SK-N-SH (cell line): Measurements from ENCODE around the gene DERL3. TPM values are rescaled to one million over a fixed set of nuclear protein-coding genes. Genes with fewer than 3 reads are reported as not detected.

Source experiments
- polyA plus RNA-seq, 3 experiments: library from polyadenylated mRNA; depleted of rRNA; stranded (reverse); fragments of >200 nt; gene quantifications; 2 replicates each; pipeline ENCODE4 v1.2.3, GENCODE V29; 2012
- small RNA-seq, 7 experiments: library from RNA; depleted of rRNA; stranded (forward); fragments of <200 nt; gene quantifications; one replicate each; pipeline ENCODE3, GENCODE V24; 2012

Gene DERL3
- polyA plus RNA-seq, 1 of the 3 experiments (the other 2 are of a cell fraction) = not detected

Small RNA genes within 50 kb of the gene (small RNA-seq; reads per million reads assigned to genes)
- 0 reads per million in 7 experiments for gene RN7SL268P

Other genes with a start within 250 kb of the DERL3 start
- 0.21 and 0.41 TPM in 2 replicates for gene DRICH1, start 206.7 kb downstream of the DERL3 start, polyA plus RNA-seq (2012; rRNA removed)
- not detected in 2 replicates for gene RGL4, start 148.0 kb downstream of the DERL3 start, polyA plus RNA-seq (2012; rRNA removed)
- 0.77 and 0.80 TPM in 2 replicates for gene ZNF70, start 87.9 kb downstream of the DERL3 start, polyA plus RNA-seq (2012; rRNA removed)
- 0.54 TPM in 1 of 2 replicates, not detected in the other for gene VPREB3, start 84.6 kb downstream of the DERL3 start, polyA plus RNA-seq (2012; rRNA removed)
- gene C22orf15, start 76.0 kb downstream of the DERL3 start, polyA plus RNA-seq (2012; rRNA removed) = 1.6 and 2.5 TPM in 2 replicates
- gene CHCHD10, start 71.0 kb downstream of the DERL3 start, polyA plus RNA-seq (2012; rRNA removed) = 27.7 and 70.1 TPM in 2 replicates
- 50.8 and 64.4 TPM in 2 replicates for gene MMP11, start 66.2 kb downstream of the DERL3 start, polyA plus RNA-seq (2012; rRNA removed)
- gene SMARCB1, start 52.0 kb downstream of the DERL3 start, polyA plus RNA-seq (2012; rRNA removed) = 182 and 215 TPM in 2 replicates
- gene SLC2A11, start 18.9 kb upstream of the DERL3 start, polyA plus RNA-seq (2012; rRNA removed) = 21.8 and 27.1 TPM in 2 replicates
- gene MIF, start 55.4 kb upstream of the DERL3 start, polyA plus RNA-seq (2012; rRNA removed) = 496 and 565 TPM in 2 replicates
- gene GSTT2B, start 122.2 kb upstream of the DERL3 start, polyA plus RNA-seq (2012; rRNA removed) = 32.2 and 32.8 TPM in 2 replicates
- 1.6 and 2.0 TPM in 2 replicates for gene DDTL, start 127.9 kb upstream of the DERL3 start, polyA plus RNA-seq (2012; rRNA removed)
- gene DDT, start 135.4 kb upstream of the DERL3 start, polyA plus RNA-seq (2012; rRNA removed) = 181 and 198 TPM in 2 replicates
- 3.7 and 6.3 TPM in 2 replicates for gene GSTT2, start 141.1 kb upstream of the DERL3 start, polyA plus RNA-seq (2012; rRNA removed)
- not detected in 2 replicates for gene GSTT4, start 166.4 kb upstream of the DERL3 start, polyA plus RNA-seq (2012; rRNA removed)
- gene CABIN1, start 172.3 kb upstream of the DERL3 start, polyA plus RNA-seq (2012; rRNA removed) = 6.1 and 7.3 TPM in 2 replicates